HG03558 (cell line): ENCODE measurements around the gene VPS4A.
"Not testable (repeated sequence)": the region's sequence is repeated elsewhere in the genome, so short reads cannot be mapped to it uniquely, and the experiment has no call there.

Source experiments
- ATAC-seq: cut with Tn5 transposase; IDR thresholded peaks from one replicate; pipeline ENCODE4 v1.9.1; 2021; ENCODE audit warnings: moderate number of reproducible peaks; ENCODE audit not compliant: unreplicated experiment; ENCODE audit errors: extremely low read depth

Gene VPS4A

GRCh38 chr16:69310653-69311532, at the start of gene VPS4A:
VPS4A (plus strand) TSS chr16:69311350; CDS start chr16:69311512, 162 bp downstream.
- peak; percentile 86 for ATAC-seq

GRCh38 chr16:69266334-69267063, 44.7 kb upstream of the VPS4A start:
- no peak for ATAC-seq

- no peak for ATAC-seq
These were observed 43.5 kb upstream of the VPS4A start for GRCh38 chr16:69267633-69268032.

GRCh38 chr16:69270395-69270794, 40.8 kb upstream of the VPS4A start:
- ATAC-seq: no peak

GRCh38 chr16:69270831-69271230, 40.3 kb upstream of the VPS4A start:
- no peak for ATAC-seq

GRCh38 chr16:69273009-69273408, 38.1 kb upstream of the VPS4A start:
- no peak for ATAC-seq

- ATAC-seq: no peak
These were observed 36.4 kb upstream of the VPS4A start for GRCh38 chr16:69274699-69275235.

- ATAC-seq: no peak
These were observed 34.7 kb upstream of the VPS4A start for GRCh38 chr16:69276148-69277115.

- ATAC-seq: no peak
These were observed 33.7 kb upstream of the VPS4A start for GRCh38 chr16:69277413-69277812.

- ATAC-seq: no peak
These were observed 27.3 kb upstream of the VPS4A start for GRCh38 chr16:69283851-69284250.

GRCh38 chr16:69285240-69285639, 25.9 kb upstream of the VPS4A start:
- ATAC-seq: no peak

- no peak for ATAC-seq
These were observed 24.0 kb upstream of the VPS4A start for GRCh38 chr16:69286941-69287713.

- ATAC-seq: not testable (repeated sequence)
These were observed 19.5 kb upstream of the VPS4A start for GRCh38 chr16:69291657-69292056.

- ATAC-seq: no peak
These were observed 17.7 kb upstream of the VPS4A start for GRCh38 chr16:69293401-69293800.

- no peak for ATAC-seq
These were observed 17.1 kb upstream of the VPS4A start for GRCh38 chr16:69294051-69294450.

GRCh38 chr16:69296771-69297170, 14.4 kb upstream of the VPS4A start:
- not testable (repeated sequence) for ATAC-seq

- no peak for ATAC-seq
These were observed 12.9 kb upstream of the VPS4A start for GRCh38 chr16:69298261-69298660.

GRCh38 chr16:69301187-69301586, 10.0 kb upstream of the VPS4A start:
- no peak for ATAC-seq

- ATAC-seq: no peak
These were observed 9.3 kb upstream of the VPS4A start for GRCh38 chr16:69301861-69302260.
